ENCODE measurements around the gene ABHD16B.
A peak's percentile ranks its signal among the peaks of the same experiment; 100 is the strongest.

ABHD16B gene

GRCh38 chr20:63846128-63846771, 15.0 kb upstream of the ABHD16B start:
- TF ChIP-seq TAF1 (IDR thresholded peaks at IDR 0.05; ENCODE audit: low read depth) (no peak), TEAD4 (IDR thresholded peaks at IDR 0.05) (no peak), REST (IDR thresholded peaks at IDR 0.05; ENCODE audit: low read depth) (no peak), FOXM1 (IDR thresholded peaks at IDR 0.05; ENCODE audit: borderline replicate concordance, low read depth) (no peak), EP300 (IDR thresholded peaks at IDR 0.05; ENCODE audit: borderline replicate concordance) (peak; percentile 30; the same call in 1 of the 2 replicates), TCF12 (IDR thresholded peaks at IDR 0.05; ENCODE audit: low read depth) (peak; percentile 45), CEBPB (IDR thresholded peaks at IDR 0.05) (no peak), YY1 (IDR thresholded peaks at IDR 0.05; ENCODE audit: low read depth) (no peak), CREB1 (IDR thresholded peaks at IDR 0.05; ENCODE audit: low read depth) (no peak), MAX (IDR thresholded peaks at IDR 0.05) (no peak), ZBTB7A (IDR thresholded peaks at IDR 0.05; ENCODE audit: low read depth) (peak; percentile 85; the same call in 1 of the 2 replicates), NFIC (IDR thresholded peaks at IDR 0.05) (peak; percentile 36), EGR1 (IDR thresholded peaks at IDR 0.05) (peak; percentile 24; the same call in 1 of the 2 replicates), RAD21 (IDR thresholded peaks at IDR 0.05; ENCODE audit: low read depth) (no peak)
- TF ChIP-seq, protein P1, sequence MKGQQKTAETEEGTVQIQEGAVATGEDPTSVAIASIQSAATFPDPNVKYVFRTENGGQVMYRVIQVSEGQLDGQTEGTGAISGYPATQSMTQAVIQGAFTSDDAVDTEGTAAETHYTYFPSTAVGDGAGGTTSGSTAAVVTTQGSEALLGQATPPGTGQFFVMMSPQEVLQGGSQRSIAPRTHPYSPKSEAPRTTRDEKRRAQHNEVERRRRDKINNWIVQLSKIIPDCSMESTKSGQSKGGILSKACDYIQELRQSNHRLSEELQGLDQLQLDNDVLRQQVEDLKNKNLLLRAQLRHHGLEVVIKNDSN (IDR thresholded peaks at IDR 0.05) = no peak

GRCh38 chr20:63846888-63847236, 14.4 kb upstream of the ABHD16B start:
- no peak for TF ChIP-seq CEBPB (IDR thresholded peaks at IDR 0.05)
- no peak for TF ChIP-seq EP300 (IDR thresholded peaks at IDR 0.05; ENCODE audit: borderline replicate concordance)
- no peak for TF ChIP-seq YY1 (IDR thresholded peaks at IDR 0.05; ENCODE audit: low read depth)
- TF ChIP-seq CREB1 (IDR thresholded peaks at IDR 0.05; ENCODE audit: low read depth) = no peak
- TF ChIP-seq EGR1 (IDR thresholded peaks at IDR 0.05) = no peak
- no peak for TF ChIP-seq RAD21 (IDR thresholded peaks at IDR 0.05; ENCODE audit: low read depth)
- no peak for TF ChIP-seq FOXM1 (IDR thresholded peaks at IDR 0.05; ENCODE audit: borderline replicate concordance, low read depth)
- no peak for TF ChIP-seq TAF1 (IDR thresholded peaks at IDR 0.05; ENCODE audit: low read depth)
- TF ChIP-seq ZBTB7A (IDR thresholded peaks at IDR 0.05; ENCODE audit: low read depth) = no peak
- no peak for TF ChIP-seq NFIC (IDR thresholded peaks at IDR 0.05)
- TF ChIP-seq, protein P1 (IDR thresholded peaks at IDR 0.05) = no peak
- no peak for TF ChIP-seq TEAD4 (IDR thresholded peaks at IDR 0.05)
- TF ChIP-seq REST (IDR thresholded peaks at IDR 0.05; ENCODE audit: low read depth) = no peak
- no peak for TF ChIP-seq TCF12 (IDR thresholded peaks at IDR 0.05; ENCODE audit: low read depth)
- no peak for TF ChIP-seq MAX (IDR thresholded peaks at IDR 0.05)

DNA sequence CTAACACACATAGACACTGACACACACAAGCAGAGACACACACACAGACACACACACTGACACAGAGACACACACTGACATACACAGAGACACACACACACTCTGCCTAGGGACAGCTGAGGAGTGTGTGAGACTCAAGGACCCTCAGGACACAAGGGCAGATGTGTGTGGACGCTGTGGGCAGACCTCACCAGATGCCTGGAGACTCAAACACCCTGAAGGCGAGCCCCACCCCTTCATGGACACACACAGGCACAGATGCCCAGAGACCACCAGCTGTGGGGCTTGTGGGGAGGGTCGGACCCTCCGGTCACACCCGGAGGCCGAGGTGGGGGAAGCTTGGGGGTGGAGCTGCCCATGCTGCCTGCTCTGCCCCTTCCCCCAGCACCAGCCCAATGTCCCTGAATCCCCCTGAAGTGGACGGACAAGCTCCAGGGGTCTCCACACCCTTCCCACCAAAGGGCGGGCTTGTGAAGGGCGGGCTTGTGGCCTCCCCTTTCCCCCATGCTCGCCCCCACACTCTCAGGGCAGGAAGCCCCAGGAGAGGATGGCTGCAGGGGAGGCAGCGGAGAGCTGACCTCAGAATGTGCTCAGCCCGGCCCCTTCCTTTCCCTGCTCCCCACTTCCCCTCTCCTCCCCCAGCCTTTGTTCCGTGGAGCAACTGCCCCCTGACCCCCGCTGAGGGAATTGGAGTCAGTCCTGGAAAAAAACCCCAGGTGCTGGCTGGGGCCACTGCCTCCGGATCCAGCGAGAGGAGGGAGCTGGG, 13.9 kb upstream of the ABHD16B start:
- TF ChIP-seq TCF12 (IDR thresholded peaks at IDR 0.05; ENCODE audit: low read depth) = peak; percentile 90
- TF ChIP-seq, protein P1 (IDR thresholded peaks at IDR 0.05) = no peak
- TF ChIP-seq ZBTB7A (IDR thresholded peaks at IDR 0.05; ENCODE audit: low read depth) = peak; percentile 22; the same call in 1 of the 2 replicates
- 0 out of 2 replicates have a peak, but pooled peaks have one; percentile 10 for TF ChIP-seq MAX (IDR thresholded peaks at IDR 0.05)
- TF ChIP-seq CEBPB (IDR thresholded peaks at IDR 0.05) = peak; percentile 9; the same call in 1 of the 2 replicates
- TF ChIP-seq REST (IDR thresholded peaks at IDR 0.05; ENCODE audit: low read depth) = no peak
- no peak for TF ChIP-seq EGR1 (IDR thresholded peaks at IDR 0.05)
- TF ChIP-seq EP300 (IDR thresholded peaks at IDR 0.05; ENCODE audit: borderline replicate concordance) = peak; percentile 81
- TF ChIP-seq TEAD4 (IDR thresholded peaks at IDR 0.05) = 0 out of 2 replicates have a peak, but pooled peaks have one; percentile 2
- TF ChIP-seq CREB1 (IDR thresholded peaks at IDR 0.05; ENCODE audit: low read depth) = no peak
- no peak for TF ChIP-seq RAD21 (IDR thresholded peaks at IDR 0.05; ENCODE audit: low read depth)
- TF ChIP-seq FOXM1 (IDR thresholded peaks at IDR 0.05; ENCODE audit: borderline replicate concordance, low read depth) = peak; percentile 45; the same call in 1 of the 2 replicates
- TF ChIP-seq YY1 (IDR thresholded peaks at IDR 0.05; ENCODE audit: low read depth) = no peak
- TF ChIP-seq TAF1 (IDR thresholded peaks at IDR 0.05; ENCODE audit: low read depth) = no peak
- peak; percentile 83 for TF ChIP-seq NFIC (IDR thresholded peaks at IDR 0.05)
